NCI-H345 treated with DMSO at 0.1 percent for 48 hours (cell line): ENCODE results near the gene NXF2.
"Not testable (repeated sequence)": the region's sequence is repeated elsewhere in the genome, so short reads cannot be mapped to it uniquely, and the experiment has no call there.

Source experiments
- DNase-seq: peaks from one replicate; lab custom pipeline; 2025; ENCODE audit not compliant: unreplicated experiment; lab: John Stamatoyannopoulos, UW

The NXF2 gene

GRCh38 chrX:102246893-102247292, at the start of gene NXF2:
Gene NXF2, plus strand, starts transcription at chrX:102247167. Its CDS starts 59,912 bp downstream, at chrX:102307079.
- not testable (repeated sequence) for DNase-seq

DNA sequence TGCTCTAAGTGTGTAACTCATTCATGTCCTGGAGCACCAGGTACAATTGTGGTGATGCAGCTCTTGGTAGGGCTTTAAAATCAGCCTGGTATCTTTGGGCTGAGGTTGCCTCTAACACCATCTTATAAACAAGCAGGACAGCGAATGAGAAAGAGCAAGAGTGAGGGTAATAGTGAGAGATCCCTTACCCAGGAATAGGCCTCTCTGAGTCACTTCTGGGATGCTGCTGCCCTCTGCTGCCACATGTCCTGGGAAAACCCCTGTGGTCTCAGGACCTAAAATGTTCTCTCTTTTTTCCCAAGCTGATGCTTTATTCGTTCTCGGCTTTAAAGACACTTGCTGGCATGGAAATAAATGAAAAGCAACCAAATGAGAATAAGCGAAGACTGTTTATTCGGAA, 39.0 kb upstream of the NXF2 start:
- DNase-seq, result not testable (repeated sequence)

DNA sequence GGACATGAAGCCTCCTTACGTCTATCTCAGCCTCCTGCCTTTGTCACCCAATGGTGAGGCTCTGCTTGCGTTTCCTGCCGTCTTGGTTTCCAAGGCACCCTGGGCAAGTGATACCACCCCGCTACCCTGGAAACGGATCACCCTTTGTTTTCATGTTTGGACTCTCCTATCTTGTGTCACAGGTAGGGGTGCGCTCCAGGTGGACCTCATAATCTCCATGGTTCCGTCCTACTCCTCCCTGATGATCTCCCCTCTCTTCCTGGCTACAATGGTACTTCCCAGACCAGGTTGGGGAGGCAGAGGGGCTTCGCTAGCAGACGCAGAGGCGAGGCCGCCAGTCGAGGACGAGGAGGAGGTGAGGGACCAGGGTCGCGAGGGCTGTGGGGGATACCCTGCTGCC, 32.0 kb upstream of the NXF2 start, which contains the start of gene TCP11X1:
TSS of gene TCP11X1 (plus strand) at position 316 of the 400 bp plus-strand sequence.
- DNase-seq, result not testable (repeated sequence)

- DNase-seq, result not testable (repeated sequence)
Measured at GRCh38 chrX:102216497-102216896, 30.5 kb upstream of the NXF2 start.

DNA sequence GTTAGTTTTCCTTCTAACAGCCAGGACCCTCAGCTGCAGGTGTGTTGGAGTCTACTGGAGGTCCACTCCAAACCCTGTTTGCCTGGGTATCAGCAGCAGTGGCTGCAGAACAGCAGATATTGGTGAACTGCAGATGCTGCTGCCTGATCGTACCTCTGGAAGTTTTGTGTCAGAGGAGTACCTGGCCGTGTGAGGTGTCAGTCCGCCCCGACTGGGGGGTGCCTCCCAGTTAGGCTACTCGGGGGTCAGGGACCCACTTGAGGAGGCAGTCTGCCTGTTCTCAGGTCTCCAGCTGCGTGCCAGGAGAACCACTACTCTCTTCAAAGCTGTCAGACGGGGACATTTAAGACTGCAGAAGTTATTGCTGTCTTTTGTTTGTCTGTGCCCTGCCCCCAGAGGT, 11.3 kb upstream of the NXF2 start:
- DNase-seq, result not testable (repeated sequence)

DNA sequence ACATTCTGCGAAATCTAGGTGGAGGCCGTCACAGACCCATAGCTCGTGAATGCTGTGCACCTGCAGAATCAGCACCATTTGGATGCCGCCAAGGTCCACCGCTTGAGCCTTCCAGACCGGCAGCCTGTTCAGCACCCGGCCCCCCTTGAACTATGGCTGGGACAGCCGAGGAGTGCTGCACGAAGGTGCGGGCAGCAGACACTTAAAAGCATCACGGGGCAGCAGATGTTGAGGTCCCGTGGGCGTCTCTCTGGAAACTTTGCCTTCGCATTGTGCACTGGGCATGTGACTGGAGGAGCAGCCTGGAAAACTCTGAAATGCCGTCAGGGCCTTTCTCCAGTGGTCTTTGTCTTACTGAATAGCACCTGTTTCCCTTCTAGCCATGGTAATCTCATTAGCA, 6.7 kb upstream of the NXF2 start:
- DNase-seq, result not testable (repeated sequence)

GRCh38 chrX:102272231-102272630, 25.3 kb downstream of the NXF2 start:
- DNase-seq, result not testable (repeated sequence)

- no peak for DNase-seq
Measured at GRCh38 chrX:102338162-102338561, 91.2 kb downstream of the NXF2 start.

DNA sequence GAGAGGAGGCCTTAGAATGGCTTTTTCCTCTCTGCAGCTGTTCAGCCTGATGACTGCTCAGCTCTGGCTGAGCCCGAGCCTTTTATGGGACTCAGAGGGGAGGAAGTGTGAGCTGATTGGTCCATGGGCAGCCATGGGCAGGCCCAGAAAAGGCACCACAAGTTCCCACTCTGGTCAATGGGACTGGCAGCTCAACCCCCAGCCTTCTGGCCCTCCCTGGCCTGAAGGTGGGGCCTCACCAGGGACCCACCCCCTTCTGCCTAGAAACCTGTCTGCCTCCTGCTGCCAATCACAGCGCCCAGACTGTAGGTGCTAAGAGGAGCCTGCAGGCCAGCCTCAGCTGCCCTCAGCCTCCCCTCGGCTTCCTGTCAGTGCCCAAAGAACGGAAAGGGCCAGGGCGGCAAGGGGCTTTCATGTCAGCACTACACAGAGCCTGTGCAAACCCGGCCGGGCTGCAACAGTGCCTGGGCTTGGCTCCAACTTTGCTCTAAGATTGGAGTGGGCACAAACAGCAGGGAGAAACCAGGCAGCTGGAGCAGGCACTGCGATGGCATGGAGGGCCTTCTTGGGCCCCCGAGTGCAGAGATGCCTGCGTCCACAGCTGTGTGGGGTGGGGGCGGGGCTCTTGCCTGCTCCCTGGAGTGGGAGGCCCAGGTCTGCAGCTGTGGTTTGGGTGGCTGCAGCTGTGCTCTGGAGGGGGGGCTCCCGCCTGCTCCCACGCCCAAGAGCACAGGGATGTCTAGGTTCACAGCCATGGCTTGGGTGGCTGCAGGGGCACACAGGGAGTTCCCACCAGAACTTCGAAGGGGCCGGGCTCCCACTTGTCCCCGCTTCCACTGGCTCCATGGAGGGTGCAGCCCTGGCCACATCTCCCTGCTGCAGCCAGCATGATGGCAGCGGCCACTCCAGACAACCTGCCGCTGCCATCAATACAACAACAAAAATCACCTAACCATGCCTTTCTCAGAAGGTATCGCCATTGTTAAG, 92.6 kb downstream of the NXF2 start:
- DNase-seq, result no peak

- no peak for DNase-seq
Measured at GRCh38 chrX:102341867-102342266, 94.9 kb downstream of the NXF2 start.

GRCh38 chrX:102345916-102346315, 98.9 kb downstream of the NXF2 start:
- DNase-seq, result no peak
